ENCODE measurements around the gene GNG12.
A peak's percentile ranks its signal among the peaks of the same experiment; 100 is the strongest.

The GNG12 gene

DNA sequence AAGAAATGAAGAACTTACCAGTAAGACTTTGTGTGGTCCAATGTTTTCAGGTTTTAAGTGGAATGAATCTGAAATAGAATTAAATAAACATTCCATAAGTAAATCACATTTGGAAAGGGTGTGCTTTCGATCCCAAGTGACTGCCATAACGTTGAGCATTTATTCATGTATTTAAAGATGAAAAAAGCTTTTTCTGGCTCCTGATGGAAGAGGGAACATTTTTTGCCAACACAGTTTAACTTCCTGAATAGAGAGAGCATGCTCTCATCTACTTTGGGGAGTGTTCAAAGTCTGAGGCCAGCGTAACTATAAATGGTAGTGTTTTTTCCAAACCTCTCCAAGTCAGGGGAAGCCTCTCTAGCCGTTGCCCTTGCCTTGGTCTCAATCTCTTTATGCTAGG is 55.8 kb downstream of the GNG12 start:
- DNase-seq = no peak

DNA sequence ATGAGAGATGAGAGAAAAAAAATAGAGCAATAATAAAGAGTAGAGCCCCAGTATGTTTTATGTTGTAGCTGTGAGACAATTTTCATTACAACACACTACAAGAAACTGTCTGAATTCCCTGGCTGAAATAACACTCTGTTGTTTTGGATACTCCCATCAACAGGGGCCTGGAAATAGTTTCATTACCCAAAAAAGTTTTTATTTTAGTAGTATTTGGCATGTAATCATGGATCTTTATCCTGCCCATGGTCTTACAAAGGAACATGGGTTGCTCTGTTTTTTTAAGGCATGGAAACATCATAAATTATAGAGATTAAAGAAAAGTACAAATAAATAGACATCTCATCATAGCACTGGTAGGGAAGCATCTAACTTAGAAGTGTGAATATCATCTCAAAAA is 56.3 kb downstream of the GNG12 start:
- DNase-seq = no peak

DNA sequence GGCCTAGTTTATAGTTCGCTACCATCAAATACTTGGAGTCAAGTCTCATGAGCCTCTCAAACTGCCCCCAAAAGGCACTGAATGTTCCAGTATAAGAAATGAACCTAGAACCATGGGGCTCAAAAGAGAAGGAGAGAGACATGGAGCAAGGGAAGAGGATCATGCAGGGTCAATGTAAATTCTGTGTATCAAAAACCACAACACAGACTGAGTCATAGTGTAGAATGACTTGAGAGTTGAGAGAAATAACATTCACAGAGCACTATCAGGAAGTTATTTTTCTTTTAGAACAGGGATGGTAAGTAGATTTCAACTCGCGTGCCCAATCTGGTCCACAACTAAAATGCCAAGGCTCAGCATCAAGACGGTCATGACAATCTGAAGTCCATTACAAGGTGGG is 59.8 kb downstream of the GNG12 start:
- no peak for DNase-seq

DNA sequence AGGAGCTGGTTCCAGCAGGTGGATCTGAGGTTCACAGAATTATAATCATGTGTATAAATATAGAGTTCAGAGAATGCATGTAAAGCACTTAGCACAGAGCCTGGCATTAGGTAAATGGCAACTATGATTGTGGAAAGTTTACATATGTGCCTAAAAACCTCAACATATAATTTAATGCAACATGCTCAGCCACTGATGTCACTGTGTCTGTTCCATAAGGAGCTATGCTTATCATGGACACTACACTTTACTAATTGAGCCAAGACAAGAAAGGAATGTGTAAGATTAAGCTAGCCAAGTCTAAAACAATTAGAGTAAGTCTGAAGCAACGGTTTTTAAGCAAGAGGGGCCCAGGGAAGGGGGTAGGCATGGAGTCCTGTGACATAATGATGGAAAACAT is 61.5 kb downstream of the GNG12 start:
- no peak for DNase-seq

DNA sequence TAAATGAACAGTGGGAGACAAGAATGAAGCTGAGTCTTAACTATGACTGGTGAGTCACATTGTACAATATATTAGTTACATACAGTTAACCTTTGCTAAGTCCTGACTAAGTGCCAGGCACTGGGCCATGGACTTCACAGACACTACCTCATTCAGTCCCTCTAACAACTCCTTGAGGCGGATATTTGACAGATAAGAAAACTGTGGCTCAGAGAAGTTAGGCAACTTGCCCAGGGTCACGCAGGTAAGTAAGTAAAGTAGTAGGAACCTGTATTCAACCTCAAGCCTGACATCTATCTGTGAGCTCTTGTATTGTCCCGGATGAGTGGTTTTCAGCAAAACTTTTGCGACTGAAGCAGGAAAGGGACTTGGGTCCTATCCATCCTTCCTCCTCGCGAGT is 62.1 kb downstream of the GNG12 start:
- DNase-seq = no peak

DNA sequence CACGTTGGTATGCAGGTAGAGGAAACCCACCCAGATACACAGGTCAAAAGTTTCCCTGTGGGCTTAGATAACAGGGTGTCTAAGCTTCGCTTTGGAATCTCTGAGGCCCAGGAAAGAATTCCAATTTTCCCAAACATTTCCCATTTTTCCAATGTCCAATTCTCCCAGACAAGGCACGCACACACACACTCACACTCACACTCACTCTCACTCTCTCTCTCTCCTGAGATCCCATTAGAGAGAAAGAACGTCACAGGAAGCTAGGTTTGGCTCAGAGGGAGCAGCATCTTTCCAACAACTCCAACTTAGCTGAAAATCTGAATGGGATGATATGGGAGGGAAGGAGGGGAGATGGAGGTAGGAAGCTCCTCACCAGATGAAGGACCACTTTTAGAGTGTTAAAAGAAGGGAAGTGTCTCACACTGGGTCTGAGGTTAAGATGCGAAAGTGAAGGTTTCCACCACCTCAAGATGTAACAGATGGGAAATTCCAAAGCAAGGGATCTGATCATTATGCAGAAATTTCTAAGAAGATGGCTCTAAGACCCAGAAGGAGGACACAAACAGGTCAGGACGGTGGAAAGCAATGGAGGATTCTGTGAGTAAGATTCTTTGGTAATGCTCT is 63.5 kb downstream of the GNG12 start:
- no peak for DNase-seq

DNA sequence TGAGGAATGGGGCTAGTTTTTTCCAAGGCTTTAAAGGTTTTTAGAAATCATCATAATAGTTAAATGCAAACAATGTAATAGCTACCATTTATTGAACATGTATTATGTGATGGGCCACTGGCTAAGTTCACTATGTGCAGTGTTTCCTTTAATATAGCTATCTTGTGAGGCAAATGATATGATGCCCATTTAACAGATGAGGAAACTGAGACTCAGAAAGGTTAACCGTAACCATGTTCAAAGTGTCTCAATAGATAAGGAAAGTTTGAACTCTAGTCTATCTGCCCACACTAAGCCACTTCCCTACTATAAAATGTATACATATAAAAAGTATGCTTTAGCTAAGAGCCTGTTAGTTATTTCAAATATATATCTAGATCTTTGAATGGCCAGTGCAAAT is 64.8 kb downstream of the GNG12 start:
- no peak for DNase-seq

DNA sequence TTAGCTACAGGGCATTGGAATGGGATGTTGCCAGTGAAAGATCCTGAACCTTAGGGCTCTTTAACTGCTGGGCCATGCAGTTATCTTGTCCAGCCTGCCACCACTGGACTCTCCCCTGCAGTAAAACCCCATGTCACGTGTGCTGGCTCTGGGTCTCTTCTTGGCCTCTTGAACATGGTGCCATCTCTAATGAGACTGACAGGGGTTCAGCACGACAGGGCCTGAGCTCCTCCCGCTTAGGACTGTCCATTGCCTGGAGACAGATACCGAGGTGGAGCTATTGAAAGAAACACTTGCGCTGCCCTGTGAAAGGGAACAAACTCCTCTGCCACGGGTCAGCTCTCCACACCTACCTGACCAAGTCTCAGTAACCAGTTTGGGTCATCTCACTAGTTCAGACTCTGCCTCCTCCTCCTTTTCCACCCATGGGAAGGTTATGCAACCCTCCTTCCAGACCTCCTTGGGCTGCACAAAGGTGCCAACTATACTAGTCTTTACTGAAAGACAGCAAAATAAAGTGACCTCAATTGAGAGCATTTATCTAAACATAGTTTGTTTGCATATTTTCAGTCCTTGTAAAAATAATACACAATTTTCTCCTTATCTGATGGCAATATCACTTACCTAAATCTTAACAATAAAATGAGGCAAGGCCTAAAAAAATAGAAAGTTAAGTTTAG is 66.0 kb downstream of the GNG12 start:
- no peak for DNase-seq

DNA sequence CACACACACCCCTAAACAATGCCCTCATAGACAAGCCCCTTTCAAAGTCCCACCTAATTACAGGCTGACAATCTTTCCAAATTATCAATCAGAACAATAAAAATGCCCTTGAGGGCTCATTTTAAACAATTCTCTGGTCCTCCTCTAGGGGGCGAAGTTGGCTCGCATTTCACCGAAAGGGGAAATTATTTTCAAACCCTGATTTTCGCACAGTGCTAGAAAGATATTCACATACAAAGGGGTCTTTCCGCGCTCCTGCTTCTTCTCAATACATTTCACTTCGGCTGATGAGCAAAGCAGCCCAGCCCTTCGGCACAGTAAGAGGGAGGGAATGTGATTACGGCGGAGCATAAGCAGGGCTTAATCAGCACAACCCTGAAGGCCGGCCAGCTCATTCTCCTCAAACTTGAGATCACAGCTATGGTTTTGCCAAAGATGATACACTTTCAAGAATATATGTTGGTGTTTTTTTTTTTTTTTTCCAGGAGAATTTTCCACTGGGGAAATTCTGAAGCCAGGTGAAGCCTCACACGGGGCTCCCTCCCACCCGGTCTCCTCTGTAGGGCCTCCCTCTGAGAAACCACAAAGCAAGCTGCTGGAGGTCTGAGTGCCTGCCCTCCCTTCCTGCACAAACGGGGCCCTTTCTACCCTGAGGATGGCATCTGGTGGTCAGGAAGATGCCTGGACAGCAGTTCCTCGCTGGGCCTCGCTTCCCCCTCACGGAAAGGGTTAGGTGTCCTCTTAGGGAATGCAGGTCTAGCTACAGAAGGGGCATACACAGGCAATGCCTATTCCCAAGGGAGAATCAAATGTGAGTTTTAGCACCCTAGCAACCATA is 66.9 kb downstream of the GNG12 start:
- peak; percentile 28 for DNase-seq

DNA sequence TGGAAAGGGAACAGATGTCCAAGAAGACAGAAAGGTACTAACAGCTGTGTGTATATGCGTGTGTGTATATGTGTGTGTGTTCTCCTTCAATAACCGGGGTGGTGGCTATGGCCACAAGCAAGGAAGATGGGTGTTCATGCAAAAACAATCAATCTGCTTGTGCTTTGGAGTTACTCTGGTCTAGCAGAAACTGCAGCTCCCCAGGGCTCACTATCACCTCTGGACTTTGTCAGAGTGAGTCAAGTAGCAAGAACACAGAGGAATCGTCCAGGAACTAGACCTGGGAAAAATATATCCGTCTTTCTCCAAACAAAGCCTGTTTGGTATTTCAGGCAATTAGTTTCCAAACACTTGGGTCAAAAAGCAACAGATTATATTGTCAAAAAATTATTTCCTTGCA is 68.6 kb downstream of the GNG12 start:
- DNase-seq = no peak

DNA sequence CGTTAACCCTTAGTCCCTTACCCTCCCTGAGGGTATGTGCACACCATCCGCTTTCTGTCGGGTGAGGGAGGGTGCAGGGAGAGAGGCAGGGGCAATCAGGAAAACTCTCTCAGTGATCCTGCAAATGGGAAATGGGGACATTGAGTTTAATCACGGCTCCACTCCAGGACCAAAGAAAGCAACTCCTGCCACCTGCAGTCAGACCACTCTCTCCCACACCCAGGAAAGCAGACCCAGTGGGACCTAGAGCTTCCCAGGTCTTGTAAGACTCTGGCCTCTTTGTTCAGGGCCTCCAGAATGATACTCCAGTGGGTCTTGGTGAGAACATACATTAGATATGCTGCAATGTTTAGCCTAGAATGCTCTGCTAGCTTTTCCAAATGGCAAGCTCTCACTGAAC is 71.5 kb downstream of the GNG12 start:
- no peak for DNase-seq

DNA sequence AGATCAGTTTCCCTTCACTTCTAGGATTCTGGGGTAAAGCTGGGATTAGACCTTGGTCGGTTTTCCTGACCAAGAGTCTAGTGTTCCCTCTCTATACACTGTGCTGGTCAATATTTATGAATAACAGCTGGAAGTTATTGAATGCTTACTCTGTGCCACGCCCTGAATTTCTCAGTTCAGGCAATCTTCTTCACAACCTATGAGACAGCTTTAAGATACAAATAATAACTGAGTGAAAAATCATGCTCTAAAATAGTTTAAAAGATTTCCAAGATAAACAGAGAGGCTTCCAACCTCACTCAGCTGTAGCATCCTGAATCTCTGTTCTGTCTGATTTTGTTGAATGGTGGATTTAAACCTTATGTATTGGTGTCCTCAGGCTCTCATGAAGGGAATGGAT is 72.2 kb downstream of the GNG12 start:
- no peak for DNase-seq

DNA sequence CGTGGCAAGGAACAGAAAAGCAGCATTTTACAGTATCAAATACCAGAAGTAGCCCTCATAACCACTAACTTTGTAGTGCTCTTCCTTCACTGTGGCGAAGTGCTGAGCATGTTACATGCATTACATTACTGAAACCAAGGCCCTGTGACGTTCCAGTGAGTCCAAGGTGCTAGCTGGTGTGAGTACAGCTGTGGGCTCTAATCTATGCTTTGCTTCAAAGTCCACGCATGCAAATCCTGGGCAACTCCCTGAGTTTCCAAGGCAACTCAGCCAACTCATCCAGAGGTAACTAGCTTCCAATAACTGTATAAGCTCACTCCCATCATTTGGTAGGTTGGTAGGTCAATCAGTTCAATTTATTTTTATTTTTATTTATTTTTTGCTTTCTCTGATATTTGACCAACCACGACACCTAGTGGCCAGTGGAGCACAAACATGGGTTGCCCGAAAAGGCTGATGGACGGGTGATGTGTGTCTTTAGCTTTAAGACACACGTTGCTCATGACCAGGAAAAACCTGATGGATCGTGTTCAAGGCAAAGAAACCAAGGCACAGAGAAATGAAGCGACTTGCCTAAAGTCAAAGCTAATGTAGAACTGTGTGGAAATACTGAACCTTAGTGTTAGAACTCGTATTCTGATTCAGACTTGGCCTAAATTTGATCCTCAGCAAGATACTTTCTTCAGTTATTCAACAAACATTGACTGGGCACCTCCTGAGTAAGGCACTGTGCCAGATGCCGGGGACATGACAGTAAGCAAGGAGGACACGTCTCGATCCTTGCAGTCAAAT is 73.0 kb downstream of the GNG12 start:
- DNase-seq = peak; percentile 18

DNA sequence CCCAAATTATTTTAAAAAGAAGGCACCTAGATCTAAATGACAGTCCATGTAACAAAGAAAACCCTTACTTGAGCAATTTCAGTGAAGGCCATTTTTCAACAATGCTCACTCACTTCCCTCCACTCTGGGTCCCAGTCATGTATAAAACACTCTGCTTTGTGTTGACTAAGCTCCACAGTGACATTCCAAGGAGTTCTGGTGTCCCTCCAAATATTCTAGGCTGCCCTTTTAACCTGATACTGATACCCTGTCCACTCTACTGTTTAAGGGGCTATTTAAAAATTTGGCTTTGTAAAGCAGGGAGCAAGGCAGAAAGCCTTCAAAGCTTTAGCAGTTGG is 73.6 kb downstream of the GNG12 start:
- no peak for DNase-seq

DNA sequence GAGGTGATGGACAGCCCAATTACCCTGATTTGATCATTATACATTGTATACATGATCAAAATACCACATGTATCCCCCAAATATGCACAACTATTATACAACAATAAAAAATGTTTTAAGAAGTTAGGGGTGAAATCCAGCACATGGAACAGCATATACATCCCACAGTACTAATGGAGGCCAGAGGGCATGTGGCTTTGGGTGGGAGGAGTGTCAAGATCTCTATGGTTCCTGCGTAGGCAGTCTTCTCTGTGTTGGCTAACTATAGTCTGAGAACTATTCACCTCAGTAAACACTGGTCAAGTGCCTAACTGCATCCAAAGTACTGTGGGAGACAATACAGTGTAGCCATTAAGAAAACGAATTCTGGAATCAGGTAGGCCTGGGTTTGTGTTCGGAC is 74.2 kb downstream of the GNG12 start:
- no peak for DNase-seq

DNA sequence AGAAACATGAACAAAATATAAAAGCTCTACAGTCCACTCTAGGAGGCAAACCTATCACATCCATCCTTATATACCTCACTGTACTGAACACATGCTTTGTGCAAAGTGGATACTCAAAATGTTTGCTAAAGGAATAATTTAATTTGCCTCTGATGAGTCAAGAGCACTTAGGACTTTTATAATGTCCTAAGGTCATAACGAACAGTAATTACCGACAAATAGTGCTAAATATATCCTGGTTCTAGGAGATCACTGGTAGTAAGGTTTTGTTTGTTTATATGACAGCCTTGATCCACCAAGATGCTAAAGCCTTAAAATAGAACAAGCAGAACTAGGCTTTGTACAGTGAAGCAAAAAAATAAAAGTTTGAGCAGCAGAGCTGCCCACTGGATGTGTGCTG is 77.6 kb downstream of the GNG12 start:
- DNase-seq = no peak

DNA sequence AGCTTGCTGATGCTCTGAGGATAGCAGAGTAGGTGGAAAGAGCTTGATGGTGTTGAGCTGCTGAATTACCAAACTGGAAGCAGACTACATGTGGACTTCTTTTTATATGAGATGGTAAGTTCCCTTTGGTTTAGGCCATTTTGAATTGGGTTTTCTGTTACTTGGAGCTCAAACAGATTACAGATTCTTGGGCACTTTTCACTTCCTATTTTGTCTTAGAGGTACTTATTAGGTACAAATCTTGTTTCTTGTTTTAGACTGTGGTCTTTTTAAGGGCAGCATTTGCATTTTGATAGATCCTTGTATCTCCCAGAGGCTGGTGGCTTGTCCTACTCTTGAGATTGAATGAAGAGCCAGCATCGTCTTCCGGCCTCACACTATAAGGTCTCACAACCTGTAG is 78.1 kb downstream of the GNG12 start:
- no peak for DNase-seq

DNA sequence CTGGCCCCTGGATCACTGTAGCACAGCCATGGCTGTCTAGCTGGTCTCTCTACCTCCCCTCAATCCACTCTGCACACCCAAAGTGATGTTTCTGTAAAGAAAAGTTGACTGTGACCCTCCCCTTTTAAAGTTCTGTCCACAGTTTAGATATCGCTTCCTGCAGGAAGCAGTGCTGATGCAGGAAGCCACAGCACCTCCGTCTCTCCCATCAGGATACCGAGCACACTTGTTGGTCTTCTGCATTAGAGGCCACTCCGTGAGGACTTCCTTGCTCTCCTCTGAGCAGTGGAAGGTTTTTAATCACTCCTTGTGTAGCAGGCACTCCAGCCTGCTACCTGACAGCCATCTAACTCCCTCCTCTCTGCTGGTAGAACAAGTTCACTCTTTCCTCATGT is 78.7 kb downstream of the GNG12 start:
- DNase-seq = no peak

DNA sequence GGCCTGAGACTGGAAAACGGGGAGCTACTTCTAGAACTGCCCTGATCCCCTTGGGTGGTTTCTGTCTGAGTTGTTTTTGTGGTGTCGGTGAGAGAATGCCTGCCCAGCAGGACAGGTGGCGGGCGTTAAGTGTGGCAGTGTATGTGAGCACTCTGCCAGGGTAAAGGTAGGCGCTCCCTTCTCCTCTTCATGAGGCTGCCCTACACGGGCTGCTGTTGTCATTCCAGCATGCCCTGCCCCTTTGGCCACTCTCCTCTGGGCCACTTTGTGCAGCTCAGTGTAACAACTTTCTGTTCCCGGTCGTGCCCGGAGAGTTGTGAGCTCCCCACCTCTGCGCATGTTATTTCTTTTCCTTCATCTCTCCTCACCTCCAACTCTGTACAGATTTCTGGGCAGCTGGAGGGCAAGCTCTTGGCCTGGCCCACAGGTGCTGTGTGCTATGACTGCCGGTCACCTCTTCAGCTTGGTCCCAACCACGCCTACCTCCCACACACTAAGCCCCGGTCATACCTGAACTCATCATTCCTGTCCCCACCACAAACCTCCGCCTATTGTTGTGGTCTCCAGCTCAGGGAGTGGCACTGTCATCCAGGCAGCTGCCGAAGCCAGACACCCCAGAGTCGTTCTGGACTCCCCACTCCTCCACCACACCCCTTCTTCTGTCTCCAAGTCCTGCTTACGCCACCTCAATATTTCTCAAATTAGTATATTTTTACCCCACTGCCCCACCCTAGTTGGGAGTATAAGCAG is 79.3 kb downstream of the GNG12 start:
- DNase-seq = no peak

DNA sequence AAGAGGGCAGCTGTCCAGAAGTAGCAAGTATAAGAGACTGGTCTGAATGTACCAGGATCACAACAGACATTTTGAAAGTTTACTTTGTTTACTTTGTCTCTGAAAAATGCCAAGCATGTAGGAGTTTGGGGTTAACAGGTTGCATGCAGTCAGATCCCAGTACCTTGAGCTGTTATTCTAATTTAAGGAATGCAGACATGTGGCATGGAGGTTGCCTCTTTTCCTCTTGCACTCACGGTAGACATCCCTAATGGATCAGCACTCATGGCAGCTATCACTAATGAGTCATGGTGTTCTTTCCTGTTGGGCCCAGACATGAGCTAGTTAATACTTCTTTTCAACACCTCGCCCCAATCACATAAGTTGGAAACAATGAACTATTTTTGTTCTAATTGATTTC is 81.0 kb downstream of the GNG12 start:
- DNase-seq = no peak

DNA sequence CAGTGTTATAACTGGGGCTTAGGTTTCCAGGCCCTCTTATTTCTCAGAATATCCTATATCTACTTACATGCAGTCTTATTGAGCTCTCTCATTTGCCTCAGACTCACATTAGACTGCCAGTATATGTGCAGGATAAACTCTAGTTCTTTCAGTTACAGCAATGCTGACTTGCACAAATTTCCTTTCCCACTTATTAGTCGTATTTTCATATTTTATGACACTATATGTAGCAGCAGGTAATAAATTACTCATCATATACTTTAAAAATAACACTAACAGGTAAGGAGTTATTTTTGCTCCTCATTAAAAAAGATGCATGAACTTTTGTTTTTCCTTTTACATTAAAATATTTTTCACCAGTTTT is 82.6 kb downstream of the GNG12 start:
- DNase-seq = no peak

DNA sequence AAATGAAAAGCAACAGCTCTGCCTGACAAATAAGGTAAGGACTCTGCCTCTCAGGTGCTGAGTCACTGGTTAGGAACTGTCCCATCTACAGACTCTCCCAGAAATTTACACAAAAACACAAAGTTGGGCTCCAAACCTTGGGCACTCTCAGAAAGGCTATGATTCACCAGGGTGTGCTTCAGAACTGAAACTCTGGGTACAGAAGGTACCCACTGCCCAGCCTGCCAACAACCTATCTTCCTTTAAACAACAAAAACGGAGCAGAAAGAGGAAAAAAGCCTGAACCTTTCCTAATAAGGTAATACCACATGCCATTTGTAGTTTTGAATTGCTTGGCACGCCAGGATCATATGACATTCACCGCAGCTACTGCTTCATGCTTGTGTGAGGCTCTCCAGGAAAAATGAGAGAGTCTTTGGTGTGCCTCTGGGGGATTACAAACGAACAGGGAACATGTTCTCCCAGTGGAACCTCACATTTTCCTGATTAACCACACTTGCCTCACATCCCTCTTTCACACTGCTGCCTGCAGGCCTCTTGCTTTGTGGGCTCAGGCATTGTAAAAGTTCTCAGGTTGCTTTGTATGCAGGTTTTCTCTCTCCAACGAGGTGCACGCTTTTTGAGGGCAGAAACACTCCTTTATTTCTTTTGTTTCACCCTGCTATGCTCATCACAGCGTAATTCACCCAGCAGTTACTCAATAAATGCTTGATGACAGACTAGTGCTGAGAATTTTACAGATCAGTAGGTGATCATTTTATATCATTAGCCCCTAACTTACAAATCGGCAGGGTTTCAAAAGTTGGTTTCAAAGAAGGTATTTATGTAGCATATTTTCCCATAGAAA is 83.2 kb downstream of the GNG12 start:
- peak; percentile 81 for DNase-seq
